Colon (tissue), 2 donors: ENCODE results near the gene DHX8.

Experiments
- FAIRE-seq: peaks from 2 replicates; lab custom pipeline; 2012; peaks lifted over from hg19 to GRCh38; lab: Jason Lieb, UNC
- donor health status: control.
- donor health status: control.

The DHX8 gene

GRCh38 chr17:43548689-43549379 is 65.1 kb downstream of the DHX8 start:
- no peak for FAIRE-seq

- FAIRE-seq, result no peak
Observed at GRCh38 chr17:43549496-43549895, 65.7 kb downstream of the DHX8 start.

- FAIRE-seq, result no peak
Observed at GRCh38 chr17:43550754-43551153, 67.0 kb downstream of the DHX8 start.

- FAIRE-seq, result no peak
Observed at GRCh38 chr17:43552229-43552837, 68.6 kb downstream of the DHX8 start.

- FAIRE-seq, result no peak
Observed at GRCh38 chr17:43553573-43553972, 69.8 kb downstream of the DHX8 start.

- FAIRE-seq, result no peak
Observed at GRCh38 chr17:43554857-43555256, 71.1 kb downstream of the DHX8 start.

GRCh38 chr17:43556292-43556691 is 72.5 kb downstream of the DHX8 start:
- no peak for FAIRE-seq

- no peak for FAIRE-seq
Observed at GRCh38 chr17:43558805-43559160, 75.0 kb downstream of the DHX8 start.

GRCh38 chr17:43559161-43559816 is 75.5 kb downstream of the DHX8 start:
- no peak for FAIRE-seq

- no peak for FAIRE-seq
Observed at GRCh38 chr17:43560461-43561427, 77.0 kb downstream of the DHX8 start.

- no peak for FAIRE-seq
Observed at GRCh38 chr17:43562679-43563599, 79.2 kb downstream of the DHX8 start.

- FAIRE-seq, result no peak
Observed at GRCh38 chr17:43563600-43564594, 80.1 kb downstream of the DHX8 start.

- FAIRE-seq, result no peak
Observed at GRCh38 chr17:43568506-43569082, 84.8 kb downstream of the DHX8 start.

GRCh38 chr17:43570518-43570928 is 86.7 kb downstream of the DHX8 start:
- FAIRE-seq, result no peak

- FAIRE-seq, result no peak
Observed at GRCh38 chr17:43572368-43572980, 88.7 kb downstream of the DHX8 start.

GRCh38 chr17:43573579-43574321 is 90.0 kb downstream of the DHX8 start:
- no peak for FAIRE-seq

GRCh38 chr17:43574348-43574747 is 90.6 kb downstream of the DHX8 start:
- no peak for FAIRE-seq

GRCh38 chr17:43574896-43575525 is 91.2 kb downstream of the DHX8 start:
- no peak for FAIRE-seq
